Left renal pelvis (tissue), 4 donors: Measurements from ENCODE around the gene GSN. TPM values are rescaled to one million over a fixed set of nuclear protein-coding genes. Genes with fewer than 3 reads are reported as not detected.
"Not testable (repeated sequence)": the region's sequence is repeated elsewhere in the genome, so short reads cannot be mapped to it uniquely, and the experiment has no call there.

ENCODE experiments used
- DNase-seq, 4 donors: peaks; one replicate each; pipeline ENCODE4 v3.0.0-alpha.2; 2013; ENCODE audit warnings: low read depth in 4 of 4, low spot score in 3 of 4
- polyA plus RNA-seq, 4 donors: library from polyadenylated mRNA; unstranded; fragments of 120-200 nt; gene quantifications; one replicate each; pipeline ENCODE4 v1.2.1, GENCODE V29; 2013; ENCODE audit not compliant: insufficient read length in 4 of 4

Gene GSN
- polyA plus RNA-seq, 4 donors, result 120 to 264 (median 192) TPM

DNA sequence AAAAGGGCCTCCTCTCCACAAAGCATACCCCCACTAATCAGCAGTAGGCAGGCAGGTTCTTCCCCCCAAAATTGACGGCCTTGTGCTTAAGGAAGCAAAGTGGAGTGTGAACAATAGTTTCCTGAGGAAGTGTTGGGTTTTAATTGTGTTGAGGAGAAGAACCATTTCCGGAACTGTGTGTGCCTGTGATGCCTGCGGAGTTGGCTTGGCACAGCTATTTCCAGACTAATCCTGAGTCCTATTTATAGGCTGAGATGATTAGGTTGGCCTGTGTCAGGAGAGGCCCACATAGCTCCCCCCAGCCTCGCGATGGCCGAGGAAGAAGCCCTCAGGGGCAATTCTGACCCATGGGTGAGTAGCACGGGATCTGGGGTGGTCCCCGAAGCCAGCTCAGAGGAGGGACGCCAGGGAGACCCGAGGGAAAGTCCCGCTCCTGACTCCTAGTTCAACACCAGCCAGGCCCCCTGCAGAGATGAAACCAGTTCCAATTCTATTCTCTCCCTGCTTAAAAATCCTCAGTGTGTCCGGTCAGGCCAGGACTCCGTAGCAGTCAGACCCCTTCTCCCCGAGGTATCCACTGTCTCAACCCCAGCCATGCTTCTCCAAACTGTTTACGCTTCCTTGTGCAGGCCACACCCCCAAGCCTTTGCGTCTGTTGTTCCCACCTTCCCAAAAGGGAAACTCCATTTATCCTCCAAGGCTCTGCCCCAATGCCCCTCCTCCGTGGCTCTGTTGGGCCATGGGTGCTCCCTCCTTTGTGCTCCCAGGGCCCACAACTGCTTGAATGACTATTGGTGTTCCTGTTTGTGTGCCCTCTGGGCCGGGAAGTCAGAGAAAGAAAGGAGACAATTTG lies 18.1 kb downstream of the GSN start:
- no peak for DNase-seq

DNA sequence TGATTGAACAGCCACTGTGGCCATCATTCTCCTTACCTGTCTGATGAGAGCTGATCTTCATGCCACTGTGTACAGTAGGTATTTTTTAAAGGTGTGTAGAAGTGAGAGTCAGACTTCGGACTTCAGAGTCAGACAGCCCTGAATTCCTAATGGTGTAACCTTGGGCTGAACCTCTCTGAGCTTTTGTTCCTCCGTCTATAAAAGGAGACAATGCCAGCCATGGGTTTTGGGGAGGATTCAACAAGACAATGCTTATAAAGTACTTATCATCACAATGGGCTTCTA lies 18.7 kb downstream of the GSN start:
- DNase-seq, result no peak

DNA sequence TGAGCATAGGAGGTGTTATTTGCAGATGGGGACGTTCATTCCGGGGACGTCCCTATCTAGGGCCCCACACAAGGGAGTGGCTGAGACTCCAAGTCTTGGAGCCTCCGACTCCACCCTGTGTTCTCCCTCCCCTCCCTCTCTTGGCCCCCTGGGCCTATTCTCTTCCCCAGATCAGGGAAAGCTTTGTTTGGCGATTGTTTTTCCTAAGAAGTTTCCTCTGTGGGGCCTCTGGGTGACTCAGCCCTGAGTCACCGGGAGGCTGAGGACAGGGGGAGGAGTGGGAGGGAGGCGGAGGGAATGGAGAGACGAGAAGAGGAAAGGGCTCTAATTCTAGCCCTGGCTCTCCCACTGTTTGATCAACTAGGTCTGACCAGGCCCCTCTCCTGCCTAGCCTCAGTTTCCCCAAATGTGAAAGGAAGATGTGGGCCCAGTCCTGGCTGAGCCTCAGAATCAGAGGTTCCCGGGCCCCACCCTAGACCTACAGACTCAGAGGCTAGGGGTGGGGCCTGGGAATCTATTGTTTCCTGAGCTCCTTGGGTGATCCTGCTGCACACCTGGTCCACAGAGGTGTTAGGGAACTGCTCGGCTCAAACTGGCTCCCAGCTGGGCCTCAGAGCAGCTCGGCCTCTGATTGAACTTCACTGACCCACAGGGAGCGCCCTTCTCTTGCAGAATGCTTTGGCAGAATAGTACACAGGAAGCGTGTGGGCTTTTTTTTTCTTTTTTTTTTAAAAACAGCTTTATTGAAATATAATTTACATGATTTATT lies 19.2 kb downstream of the GSN start:
- DNase-seq, result no peak

DNA sequence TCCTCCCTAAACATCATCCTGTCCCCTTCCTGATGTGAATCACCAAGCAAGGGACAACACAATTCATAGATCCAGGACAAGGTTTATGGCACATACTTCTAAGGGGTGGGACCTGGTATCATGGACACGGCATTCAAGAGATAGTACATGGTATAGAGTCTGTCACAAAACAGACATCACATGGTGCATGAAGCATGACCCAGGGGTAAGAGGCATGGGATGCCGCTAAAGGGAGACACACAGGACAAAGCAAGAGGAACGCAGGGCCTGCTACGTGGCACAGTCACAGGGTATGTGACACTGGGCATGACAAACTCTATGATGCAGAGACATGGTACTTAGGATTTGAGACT lies 20.7 kb downstream of the GSN start:
- no peak for DNase-seq

DNA sequence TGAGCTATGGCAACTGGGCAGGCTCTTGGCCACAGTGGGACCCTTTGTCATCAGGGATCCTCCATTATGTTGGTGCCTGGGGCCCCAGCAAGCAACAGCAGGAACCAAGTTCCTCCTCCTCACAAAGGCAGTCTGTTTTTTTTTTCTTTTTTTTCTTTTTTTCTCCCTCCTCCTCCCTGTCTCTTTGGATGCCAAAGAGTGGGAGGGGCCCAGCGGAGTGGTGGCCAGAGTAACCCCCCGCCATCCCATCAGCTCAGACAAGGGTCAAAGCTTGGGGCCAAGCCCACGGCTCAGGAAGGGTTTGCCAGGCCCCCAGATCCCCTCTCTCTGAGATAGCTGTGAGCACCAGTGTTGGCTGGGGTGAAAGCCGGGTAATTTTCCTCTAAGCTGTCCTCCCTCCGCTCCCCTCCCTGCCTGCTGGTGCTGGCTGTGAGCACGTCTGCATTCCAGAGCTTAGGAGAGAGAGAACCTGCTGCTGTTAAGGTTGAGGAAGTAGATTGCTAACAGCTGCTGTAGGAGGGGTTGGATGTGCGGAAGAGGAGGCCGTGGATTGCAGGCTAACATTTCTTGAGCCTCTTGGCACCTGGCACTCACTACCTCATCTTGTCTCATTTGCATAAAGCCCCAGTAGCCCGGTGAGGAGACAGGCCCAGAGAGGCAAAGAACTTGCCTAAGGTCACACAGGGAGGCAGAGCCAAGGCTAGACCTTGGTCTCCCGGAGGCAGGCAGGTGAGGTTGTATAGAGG lies 21.2 kb downstream of the GSN start:
- peak in 1 of 4 donors; percentile 61 for DNase-seq

DNA sequence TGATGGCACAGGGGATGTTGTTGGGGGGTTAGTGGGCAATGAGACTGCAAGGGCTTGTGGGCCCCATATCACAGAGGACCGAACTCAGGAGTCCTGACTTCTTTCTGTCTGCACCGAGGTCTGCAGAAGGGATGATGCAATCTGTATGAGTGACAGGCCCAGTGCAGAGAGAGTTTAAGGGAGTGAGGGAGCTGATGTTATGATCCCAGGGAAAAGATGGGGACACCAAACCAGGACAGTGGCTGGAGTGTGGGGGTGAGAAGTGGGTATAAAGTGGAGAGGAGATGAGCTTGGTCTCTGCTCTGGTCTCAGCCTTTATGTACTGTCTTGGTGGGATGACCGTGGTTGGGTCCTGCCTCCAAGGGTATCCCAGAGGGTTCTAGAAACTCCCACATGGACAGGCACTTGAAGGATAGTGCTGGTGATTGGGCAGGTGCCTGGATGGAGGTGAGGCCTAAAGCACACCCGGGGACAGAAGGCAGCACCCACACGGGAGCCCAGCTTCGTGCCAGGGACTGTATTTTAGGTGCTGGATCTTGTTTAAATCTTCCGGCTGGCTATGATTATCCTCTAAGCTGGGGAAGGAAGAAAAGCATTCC lies 21.9 kb downstream of the GSN start:
- DNase-seq, result no peak

DNA sequence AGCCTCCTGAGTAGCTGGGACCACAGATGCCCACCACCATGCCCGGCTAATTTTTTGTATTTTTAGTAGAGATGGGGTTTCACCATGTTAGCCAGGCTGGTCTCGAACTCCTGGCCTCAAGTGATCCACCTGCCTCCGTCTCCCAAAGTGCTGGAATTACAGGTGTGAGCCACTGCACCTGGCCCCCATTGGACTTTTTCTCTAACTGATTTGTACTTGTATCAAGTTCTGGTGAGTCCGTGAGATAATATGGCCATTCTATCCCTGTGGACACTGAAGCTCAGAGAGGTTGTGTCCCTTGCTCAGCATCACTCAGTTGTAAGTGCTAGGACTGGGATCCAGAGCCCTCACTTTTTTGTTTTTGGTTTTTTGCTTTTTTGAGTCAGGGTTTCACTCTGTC lies 23.6 kb downstream of the GSN start:
- not testable (repeated sequence) for DNase-seq

DNA sequence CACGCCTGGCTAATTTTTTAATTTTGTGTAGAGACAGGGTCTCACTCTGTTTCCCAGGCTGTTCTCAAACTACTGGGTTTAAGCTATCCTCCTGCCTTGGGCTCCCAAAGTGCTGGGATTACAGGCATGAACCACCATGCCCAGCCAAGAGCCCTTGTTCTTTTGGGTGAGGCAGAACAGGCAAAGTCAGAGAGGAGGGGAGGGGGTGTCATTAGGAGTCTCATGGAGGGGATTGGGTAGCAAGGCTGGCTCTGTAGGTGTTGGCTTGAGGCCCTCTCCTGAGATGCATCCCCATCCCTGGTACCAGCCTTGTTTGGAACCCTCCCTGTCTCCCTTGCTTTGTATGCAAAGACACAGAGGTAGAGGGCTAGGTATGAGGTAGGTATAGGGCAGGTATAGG lies 24.1 kb downstream of the GSN start:
- no peak for DNase-seq

DNA sequence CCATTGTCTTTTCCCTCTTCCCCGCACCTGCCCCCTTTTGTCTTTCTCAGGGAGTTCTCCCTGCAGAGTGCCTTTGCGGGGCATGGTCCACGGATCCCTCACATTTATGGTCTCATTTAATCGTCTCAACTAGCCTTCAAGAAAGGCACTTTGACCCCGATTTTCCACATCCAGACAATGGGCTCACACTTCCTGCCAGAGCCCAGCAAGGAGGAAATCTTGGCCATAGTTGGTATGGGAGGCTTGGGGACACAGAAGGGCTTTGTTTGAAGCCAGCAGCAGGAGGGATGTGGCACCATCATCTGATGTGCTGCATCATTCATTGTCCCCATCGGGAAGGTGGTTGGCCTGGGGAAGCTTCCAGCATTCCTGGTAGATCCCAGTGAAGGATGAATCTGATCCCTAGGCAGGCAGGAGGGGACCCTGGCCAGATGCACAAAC lies 24.9 kb downstream of the GSN start:
- DNase-seq, result no peak

DNA sequence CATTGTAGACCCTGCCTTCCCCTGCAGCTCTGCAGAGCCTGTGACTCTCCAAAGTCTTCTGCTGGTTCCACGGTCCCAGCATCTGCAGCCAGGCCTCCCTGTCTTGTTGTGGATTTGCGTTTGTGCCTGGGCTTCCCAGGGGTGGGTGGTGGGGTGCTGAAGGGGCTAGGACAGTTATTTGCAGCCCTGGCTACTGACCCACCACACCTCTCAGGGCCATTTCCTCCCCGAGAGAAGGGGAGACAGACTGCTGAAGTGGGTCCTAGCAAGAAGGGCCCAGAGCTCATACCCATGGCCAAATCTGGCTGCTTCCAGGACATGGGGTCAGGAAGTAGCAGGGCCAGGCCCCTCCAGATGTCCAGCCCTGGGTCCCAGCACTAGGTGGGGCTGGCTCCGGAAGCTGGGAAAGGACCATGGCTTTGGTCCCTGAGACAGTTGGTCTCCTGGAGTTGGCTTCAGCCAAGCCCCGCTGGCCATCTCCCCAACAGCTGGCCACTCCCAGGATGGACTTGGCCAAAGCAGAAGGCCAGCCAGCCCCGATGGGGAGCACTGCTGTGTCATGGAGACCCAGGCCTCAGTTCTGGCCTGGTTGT lies 26.3 kb downstream of the GSN start:
- DNase-seq, result no peak

DNA sequence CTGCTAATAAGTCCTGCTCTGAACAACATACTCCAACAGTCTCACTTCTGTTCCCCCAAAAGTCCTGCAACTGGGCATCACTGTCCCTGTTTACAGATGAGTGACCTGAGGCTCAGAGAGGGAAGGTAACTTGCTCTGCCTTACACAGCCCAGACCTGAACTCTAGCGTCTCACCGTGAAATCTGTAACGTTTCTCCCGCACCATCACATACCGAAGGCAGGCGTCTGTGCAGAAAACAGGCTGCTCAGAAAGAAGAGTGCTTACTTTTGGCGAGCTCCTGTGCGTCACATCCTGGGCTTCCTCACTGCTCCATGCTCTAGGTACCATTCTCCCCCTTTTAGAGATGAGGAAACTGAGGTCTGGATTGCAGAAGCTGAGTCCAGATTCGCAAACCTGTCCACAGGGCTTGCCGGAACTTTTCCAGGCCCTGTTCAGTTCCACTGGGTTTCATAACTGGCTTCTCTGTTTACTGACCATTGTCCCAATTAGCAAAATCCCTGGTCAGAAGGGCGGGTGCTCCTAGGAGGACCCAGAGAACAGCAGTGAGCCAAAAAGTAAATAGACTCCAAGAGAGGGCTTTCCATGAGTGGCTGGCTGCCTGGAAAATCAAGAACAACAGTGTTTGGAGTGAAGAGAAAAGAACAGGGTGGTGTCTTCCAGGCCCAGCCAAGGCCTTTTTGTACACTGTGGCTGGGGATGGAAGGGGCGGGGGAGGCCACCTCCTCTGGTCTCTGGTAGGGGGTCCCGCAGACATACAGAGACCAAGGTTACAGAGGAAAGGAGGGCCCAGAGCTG lies 27.1 kb downstream of the GSN start:
- no peak for DNase-seq

DNA sequence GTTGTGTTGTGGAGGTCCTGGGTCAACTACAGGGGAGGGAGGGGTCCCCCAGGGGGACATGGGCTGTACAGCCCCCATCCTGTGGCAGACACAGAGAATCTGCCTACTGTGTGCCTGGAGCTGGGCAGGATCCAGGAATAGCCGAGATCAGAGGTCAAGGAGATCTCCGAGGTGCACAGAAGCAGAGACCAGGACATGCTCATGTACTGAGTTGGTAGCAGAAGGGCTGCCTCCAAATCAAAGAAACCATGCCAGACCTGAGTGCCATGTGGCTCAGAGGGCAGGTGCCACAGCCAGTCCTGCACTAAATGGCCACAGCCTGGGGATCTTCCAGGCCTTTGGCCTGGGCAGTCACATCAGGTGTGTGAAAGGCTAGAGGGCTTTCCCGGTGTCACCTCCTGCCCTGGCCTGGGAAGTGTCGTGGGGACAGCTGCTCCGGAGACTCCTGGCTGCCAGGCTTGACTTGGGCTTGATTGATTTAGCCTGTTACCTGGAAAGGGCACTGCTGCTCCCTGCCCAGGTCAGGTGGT lies 27.8 kb downstream of the GSN start:
- DNase-seq, result no peak

DNA sequence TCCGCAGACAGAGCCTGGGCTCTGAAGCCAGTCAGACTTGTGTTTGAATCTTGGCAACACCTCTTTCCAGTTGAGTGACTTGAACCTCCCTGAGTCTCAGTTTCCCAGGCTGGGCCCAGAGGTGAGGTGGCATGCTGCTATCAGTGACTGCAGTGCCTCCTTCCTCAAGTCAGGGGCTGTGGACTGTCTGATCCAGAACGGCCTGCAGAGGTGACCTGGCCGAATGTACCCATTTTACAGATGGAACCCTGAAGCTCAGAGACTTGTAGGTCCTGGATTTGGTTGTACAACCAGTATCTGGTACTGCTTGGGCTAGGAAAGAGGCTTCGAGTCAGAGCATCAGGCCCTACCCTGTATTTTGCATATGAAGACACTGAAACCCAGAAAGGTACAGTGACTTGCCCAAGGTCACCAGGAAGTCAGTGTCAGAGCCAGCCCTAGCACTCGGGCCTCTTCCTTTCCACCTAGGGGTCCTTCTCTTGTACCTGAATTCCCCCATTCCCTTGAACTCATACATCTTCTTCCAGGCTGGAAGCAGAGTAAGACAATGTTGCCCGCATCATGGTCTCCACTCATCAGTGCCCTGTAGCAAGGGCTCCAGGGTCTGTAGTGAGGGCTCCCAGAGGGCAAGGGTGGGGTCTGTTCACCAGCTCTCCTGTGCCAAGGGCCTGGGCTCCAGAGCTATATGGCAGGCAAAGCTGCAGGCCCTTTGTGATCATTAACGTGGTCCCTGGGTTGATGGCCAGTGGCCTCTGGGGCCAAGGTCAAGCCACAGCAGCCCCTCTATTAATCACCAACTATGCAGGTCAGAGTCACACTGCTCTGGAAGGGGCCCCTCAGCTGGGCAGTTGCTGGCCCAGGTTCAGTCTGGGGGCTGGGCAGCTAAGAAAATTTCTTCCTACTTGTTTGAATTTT lies 28.5 kb downstream of the GSN start:
- DNase-seq, result no peak

DNA sequence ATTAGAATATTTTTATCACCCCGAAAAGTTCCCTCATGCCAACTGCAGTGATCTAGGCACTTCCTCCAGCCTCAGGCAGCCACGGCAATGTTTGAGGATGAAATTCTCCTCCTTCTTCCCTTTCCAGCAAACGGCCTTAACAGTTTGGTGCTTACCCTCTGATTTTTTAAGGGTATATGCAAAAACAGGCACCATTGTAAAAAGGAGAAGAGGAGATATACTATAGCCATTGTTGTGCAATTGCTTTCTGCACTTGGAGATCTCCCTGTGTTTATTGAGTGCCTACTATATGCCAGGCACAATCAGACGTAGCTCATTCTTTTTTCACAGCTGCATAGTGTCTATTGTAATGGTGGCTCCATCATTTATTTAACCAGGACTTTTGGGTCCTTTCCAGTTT lies 29.4 kb downstream of the GSN start:
- no peak for DNase-seq

DNA sequence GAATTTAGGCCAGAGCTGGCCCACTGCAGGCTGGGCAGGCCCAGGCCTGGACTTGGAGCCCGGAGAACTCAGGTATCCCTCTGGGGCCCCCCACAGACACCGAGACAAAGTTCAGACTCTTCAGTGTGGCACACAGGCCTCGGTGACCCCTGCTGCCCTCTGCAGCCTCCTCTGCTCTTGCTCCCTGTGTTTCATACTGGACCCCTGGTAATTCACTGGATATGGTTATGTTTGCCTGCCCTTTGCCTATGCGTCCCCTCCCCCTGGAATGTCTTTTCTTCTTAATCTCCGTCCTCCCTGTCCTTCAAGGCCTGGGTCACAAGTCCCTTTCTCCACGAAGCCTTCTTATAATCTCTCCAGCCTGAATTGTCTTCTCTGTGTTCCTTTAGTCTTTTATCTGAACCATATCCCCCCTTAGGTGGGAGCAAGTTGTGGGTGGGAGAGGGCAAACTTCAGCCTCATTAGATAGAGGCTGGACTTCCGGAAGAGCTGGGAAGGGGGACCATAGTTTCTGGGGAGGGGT lies 30.1 kb downstream of the GSN start:
- no peak for DNase-seq

DNA sequence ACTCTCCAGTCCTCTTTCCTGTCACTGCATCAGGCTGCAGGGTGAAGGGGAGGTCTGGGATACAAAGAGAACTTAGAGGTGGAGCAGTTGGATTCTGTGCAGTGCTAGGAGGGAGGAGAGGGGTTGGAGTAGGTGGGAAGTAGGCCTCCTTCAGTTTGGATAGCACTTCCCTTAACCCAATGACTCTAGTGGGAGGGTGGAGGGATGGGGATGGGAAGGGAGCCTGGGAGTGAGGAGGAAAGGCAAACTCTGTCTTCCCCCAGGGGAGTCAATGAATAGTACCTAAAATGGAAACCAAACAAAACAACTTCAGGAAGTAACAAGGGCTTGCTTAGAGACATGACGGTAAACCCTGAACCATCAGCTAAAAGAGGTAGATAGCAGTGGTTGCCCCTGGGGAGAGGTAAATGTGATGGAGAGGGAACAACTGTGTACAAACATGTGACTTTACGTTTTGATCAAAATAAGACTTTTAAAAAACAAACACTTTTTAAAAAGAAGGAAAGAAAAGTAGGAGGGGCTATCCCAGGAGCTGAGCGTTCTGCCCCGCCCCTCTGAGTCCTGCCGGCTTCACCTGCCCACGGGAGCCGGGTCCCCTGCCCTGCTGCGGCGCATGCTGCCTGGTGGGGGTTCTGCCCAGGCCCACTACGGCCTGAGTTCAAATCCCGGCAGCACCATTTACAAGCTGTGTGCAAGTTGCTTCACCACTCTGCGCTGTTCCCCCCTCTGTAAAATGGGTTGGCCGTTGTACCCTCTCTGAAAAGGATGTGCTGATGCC lies 30.9 kb downstream of the GSN start:
- no peak for DNase-seq

DNA sequence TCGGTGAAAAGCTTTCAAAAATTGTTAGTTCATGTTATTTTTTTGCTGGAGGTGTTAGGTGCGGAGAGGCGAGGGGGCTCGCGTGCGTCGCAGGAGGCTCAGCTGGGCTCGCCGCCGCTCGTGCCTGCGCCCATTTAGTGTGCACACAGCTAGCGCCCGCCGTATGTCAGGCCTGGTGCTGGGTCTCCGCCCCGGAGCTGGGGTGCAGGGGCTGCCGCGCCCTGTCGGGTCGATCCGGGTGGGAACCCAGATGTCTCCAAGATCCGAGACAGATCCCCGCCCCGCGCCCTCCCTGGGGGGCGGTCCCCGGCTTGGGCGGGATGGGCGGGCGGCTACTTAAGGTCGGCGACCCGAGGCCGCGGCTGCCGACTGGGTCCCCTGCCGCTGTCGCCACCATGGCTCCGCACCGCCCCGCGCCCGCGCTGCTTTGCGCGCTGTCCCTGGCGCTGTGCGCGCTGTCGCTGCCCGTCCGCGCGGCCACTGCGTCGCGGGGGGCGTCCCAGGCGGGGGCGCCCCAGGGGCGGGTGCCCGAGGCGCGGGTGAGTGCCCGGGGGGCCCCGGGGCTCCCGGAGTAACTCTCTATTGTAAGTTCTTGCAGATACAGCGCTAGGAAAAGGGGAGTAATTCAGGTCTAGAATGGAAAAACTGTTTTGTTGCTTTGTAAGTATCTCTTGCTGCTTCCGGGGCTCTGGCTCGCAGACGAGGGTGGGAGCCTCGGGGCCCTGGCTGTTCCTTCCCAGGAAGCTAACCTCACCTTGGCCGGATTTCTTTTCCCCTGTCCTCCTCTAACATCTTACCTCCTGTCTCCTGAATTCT lies 31.7 kb downstream of the GSN start:
- no peak for DNase-seq
